HL-60 (cell line): ENCODE data around the gene SIGLEC11.
"Not testable (repeated sequence)": the region's sequence is repeated elsewhere in the genome, so short reads cannot be mapped to it uniquely, and the experiment has no call there.

Source experiments
- CTCF ChIP-seq: IDR thresholded peaks from one replicate; pipeline ENCODE4 v1.5.1; 2011; ENCODE audit warnings: low read length, control low read depth, inconsistent platforms; ENCODE audit not compliant: insufficient read depth
- REST ChIP-seq: IDR thresholded peaks from 2 replicates; pipeline ENCODE4 v1.6.1; 2012; ENCODE audit warnings: low read depth; ENCODE audit not compliant: insufficient replicate concordance

GRCh38 chr19:49924881-49925210 lies 36.1 kb downstream of the SIGLEC11 start:
- not testable (repeated sequence) for TF ChIP-seq REST, CTCF
